Measurements from ENCODE around the gene LRRC2. TPM values are rescaled to one million over a fixed set of nuclear protein-coding genes. Genes with fewer than 3 reads are reported as not detected.

The LRRC2 gene
- total RNA-seq, 1 donor from 2014 or later: not detected

DNA sequence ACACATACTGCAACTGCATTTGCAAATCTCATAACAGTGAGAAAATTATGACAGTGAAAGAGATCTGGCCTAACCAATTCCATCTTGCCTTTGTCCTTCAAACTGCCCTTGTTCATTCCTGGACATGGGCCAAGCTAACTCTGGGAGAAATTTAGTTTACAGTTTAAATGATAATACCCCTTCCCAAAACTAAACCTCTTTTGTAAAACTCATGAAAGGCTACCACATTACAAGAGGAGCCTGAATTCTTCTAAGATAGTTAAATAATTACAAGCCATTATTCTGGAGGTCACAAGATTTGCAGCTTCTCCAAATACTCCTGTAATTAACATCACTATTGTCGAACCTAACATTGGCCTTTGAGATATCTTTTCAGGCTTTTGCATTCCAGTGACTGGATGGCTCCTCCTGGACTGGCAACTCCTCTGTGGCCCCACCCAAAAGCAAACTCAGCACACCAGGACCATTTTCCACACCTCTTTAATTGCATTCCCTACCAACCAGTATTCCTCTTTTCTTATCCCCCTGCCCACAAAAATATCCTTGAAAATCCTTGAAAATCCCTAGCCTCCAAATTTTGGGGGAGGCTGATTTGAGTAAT, 37.4 kb upstream of the LRRC2 start:
- Mint-ChIP-seq H3K27ac (no peak overlapping the region), H3K9me3 (no peaks in the 10 kb centered on the region), H3K4me1 (no peaks in the 10 kb centered on the region), H3K4me3 (no peak overlapping the region), H3K27me3 (no peaks in the 10 kb centered on the region), H3K36me3 (ENCODE audit: low read depth) (no peaks in the 10 kb centered on the region)
- intact Hi-C loops (cut with micrococcal nuclease): no loop called here
- no peak for DNase-seq
- TF ChIP-seq CTCF (IDR thresholded peaks at IDR 0.05): no peak
- ChIA-PET POLR2A (no interaction called here), CTCF (no interaction called here)
- no peak for ATAC-seq (ENCODE audit: low read depth)

- no peaks in the 10 kb centered on the region for H3K27me3 Mint-ChIP-seq
- ChIA-PET CTCF (no interaction called here), POLR2A (no interaction called here)
- ATAC-seq (ENCODE audit: low read depth) (no peak), DNase-seq (no peak)
- no peak overlapping the region for H3K4me3 Mint-ChIP-seq
- no peak overlapping the region for H3K27ac Mint-ChIP-seq
- no peaks in the 10 kb centered on the region for H3K4me1 Mint-ChIP-seq
- no peak for TF ChIP-seq CTCF (IDR thresholded peaks at IDR 0.05)
- no peaks in the 10 kb centered on the region for H3K9me3 Mint-ChIP-seq
- intact Hi-C loops (cut with micrococcal nuclease): no loop called here
- no peaks in the 10 kb centered on the region for H3K36me3 Mint-ChIP-seq (ENCODE audit: low read depth)
These were observed 33.5 kb upstream of the LRRC2 start for GRCh38 chr3:46599590-46599989.

DNA sequence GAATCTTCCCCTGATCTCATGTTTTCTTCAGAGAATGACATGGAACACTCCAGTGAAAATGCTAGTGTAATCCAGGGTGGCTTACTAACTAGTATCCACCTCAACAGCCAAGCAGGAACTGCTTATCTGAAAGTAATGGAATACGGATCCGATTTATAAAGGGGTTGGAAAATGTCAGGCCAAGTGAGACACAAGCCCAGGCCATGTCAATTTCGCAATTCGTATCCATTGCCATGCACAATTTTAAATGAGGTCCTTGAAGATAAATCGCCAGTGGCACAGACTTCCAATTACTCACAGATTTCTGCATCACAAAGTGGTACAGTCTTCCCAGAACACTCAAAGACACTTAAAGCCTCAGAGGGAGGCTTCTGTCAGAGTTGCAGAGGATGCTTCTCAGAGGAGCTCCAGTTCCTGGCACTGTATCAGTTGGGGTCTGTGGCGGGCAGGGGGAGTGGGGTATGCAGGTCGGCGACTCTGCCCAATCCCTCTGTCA, 29.8 kb upstream of the LRRC2 start:
- TF ChIP-seq CTCF (IDR thresholded peaks at IDR 0.05): no peak
- Mint-ChIP-seq H3K9me3 (no peaks in the 10 kb centered on the region), H3K4me3 (no peak overlapping the region), H3K4me1 (no peaks in the 10 kb centered on the region), H3K27ac (no peak overlapping the region), H3K27me3 (no peaks in the 10 kb centered on the region), H3K36me3 (ENCODE audit: low read depth) (no peaks in the 10 kb centered on the region)
- DNase-seq (no peak), ATAC-seq (ENCODE audit: low read depth) (no peak)
- CTCF ChIA-PET: interaction anchor here (1.2 kb wide), 1 partner anchor 107 kb away, joined by 3 read pairs; no protein-coding TSS in a partner anchor
- POLR2A ChIA-PET: no interaction called here
- intact Hi-C loops (cut with micrococcal nuclease): no loop called here

DNA sequence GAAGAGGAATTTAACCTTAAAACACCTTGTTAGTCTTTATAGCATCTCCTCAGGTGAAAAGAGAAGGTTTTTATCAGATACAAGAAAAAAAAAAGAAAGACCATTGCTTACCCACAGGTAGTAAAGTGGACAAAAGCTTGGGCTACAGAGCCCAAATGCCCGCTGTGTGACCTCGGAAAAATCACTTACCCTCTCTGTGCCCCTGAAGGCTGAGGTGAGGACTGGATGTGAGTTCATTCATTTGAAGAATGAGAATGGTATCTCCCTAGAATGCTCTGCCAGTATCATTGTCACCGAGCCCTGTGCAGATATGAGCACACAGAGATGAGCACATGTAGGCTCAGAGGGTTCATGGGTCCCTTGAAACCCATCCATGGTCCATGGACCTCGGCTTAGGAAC, 28.6 kb upstream of the LRRC2 start:
- DNase-seq (no peak), ATAC-seq (ENCODE audit: low read depth) (no peak)
- CTCF ChIA-PET: interaction anchor here (1.2 kb wide), 1 partner anchor 106 kb away, joined by 3 read pairs; no protein-coding TSS in a partner anchor
- Mint-ChIP-seq H3K9me3 (no peaks in the 10 kb centered on the region), H3K4me3 (no peak overlapping the region), H3K27me3 (no peaks in the 10 kb centered on the region), H3K4me1 (no peaks in the 10 kb centered on the region), H3K36me3 (ENCODE audit: low read depth) (no peaks in the 10 kb centered on the region), H3K27ac (no peak overlapping the region)
- intact Hi-C loops (cut with micrococcal nuclease): no loop called here
- TF ChIP-seq CTCF (IDR thresholded peaks at IDR 0.05): no peak
- POLR2A ChIA-PET: no interaction called here

GRCh38 chr3:46593979-46594378, 27.9 kb upstream of the LRRC2 start:
- Mint-ChIP-seq H3K27ac (no peak overlapping the region), H3K36me3 (ENCODE audit: low read depth) (no peaks in the 10 kb centered on the region), H3K27me3 (no peaks in the 10 kb centered on the region), H3K9me3 (no peaks in the 10 kb centered on the region), H3K4me1 (no peaks in the 10 kb centered on the region), H3K4me3 (no peak overlapping the region)
- no peak for TF ChIP-seq CTCF (IDR thresholded peaks at IDR 0.05)
- DNase-seq (no peak), ATAC-seq (ENCODE audit: low read depth) (no peak)
- intact Hi-C loops (cut with micrococcal nuclease): no loop called here
- POLR2A ChIA-PET: no interaction called here
- CTCF ChIA-PET: no interaction called here

Data from activated B cell treated with CpG ODN at 0.5 μM for 24 hours (primary cell).